HG03060 (cell line): ENCODE measurements around the gene LRRK2.

Experiments used
- ATAC-seq: cut with Tn5 transposase; IDR thresholded peaks from one replicate; pipeline ENCODE4 v1.9.1; 2021; ENCODE audit warnings: low read depth, moderate number of reproducible peaks; ENCODE audit not compliant: unreplicated experiment

Gene LRRK2

DNA sequence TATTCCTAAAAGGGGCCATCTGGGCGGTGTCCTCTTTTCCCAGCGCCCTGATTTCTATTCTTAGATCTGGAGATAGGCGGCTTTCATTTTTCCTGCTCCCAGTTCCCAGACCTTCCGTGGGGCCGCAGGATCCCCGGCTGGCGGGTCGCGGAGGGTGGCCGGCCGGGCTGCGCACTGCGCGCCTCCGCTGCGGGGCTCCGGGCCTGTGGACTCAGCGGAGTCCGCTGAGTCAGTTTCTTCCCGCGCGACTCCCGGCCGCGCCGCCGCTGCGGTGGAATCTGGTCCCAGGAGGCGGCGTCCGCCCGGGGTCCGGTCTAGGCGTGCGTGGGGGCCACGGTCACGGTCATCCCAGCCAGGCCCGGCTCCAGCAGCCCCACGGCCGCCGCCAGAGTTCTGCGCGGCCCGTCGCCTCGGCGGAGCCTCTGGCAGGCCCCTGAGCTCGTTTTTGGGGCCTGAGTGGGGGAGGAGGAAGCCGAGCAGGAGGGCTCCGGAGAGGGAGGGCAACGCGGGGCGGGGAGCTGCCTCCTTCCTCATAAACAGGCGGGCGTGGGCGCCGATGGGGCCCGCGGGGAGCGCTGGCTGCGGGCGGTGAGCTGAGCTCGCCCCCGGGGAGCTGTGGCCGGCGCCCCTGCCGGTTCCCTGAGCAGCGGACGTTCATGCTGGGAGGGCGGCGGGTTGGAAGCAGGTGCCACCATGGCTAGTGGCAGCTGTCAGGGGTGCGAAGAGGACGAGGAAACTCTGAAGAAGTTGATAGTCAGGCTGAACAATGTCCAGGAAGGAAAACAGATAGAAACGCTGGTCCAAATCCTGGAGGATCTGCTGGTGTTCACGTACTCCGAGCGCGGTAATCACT lies at the start of gene LRRK2:
Gene LRRK2, plus strand, starts transcription at position 559 of the 853 bp plus-strand sequence. Its CDS starts 135 bp downstream, at position 694.
- ATAC-seq, result peak; percentile 24

DNA sequence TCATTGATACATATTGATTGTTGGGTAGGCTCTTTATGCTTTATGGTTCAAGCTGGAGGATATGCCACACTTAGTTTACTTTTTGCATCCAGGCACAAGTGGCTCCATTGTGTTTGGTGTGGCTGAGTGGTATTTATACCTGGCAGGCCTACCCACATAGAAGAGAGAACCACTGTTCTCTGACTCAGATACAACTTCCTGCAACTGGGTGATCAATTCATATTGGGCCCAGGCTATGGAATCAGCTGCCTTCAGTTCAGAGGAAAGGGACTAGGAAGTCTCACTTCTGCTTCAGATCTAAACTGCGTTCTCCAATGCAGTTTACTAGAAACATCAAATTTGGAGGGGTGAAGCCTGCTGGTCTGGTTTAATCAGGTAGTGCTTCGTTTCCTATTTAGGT lies 49.8 kb upstream of the LRRK2 start:
- no peak for ATAC-seq

DNA sequence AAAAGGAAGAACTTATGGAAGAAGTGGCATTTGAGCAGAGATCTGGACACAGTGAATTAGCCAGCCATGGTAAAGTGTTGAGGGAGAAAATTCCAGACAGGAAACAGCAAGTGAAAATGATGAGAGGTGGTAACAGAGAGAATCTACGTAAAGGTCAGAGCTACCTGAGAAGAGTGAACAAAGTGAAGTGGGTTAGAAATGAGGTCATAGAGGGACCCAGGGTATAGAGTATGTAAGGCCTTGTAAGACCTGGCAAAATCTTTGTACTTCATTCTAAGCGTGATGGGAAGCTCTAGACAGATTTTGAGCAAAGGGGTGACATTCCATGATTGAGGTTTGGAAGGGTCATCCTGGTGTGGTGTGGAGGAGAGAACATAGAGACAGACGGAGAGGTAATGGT lies 49.3 kb upstream of the LRRK2 start:
- no peak for ATAC-seq

GRCh38 chr12:40178701-40179100 lies 46.1 kb upstream of the LRRK2 start:
- ATAC-seq, result no peak

DNA sequence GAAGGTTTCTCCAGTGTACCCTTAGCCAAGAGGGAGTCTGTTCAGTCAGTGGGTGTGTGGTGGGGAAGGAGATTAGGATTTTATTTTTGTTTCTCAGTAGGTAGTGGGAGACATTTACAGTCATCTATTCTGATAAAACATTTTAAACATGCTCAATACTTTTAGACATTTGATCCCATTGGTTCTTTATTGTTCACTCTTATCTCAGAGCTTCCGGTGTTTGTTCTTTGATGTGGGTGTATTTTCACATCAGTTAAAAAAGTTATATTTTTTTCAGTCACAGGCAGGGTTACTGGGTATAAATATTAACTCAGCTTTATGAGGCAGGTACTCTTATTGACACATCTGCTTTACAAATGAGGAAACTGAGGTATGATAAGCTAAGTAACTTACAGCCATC lies 43.3 kb upstream of the LRRK2 start:
- ATAC-seq, result no peak

GRCh38 chr12:40183715-40184114 lies 41.1 kb upstream of the LRRK2 start:
- ATAC-seq, result no peak

DNA sequence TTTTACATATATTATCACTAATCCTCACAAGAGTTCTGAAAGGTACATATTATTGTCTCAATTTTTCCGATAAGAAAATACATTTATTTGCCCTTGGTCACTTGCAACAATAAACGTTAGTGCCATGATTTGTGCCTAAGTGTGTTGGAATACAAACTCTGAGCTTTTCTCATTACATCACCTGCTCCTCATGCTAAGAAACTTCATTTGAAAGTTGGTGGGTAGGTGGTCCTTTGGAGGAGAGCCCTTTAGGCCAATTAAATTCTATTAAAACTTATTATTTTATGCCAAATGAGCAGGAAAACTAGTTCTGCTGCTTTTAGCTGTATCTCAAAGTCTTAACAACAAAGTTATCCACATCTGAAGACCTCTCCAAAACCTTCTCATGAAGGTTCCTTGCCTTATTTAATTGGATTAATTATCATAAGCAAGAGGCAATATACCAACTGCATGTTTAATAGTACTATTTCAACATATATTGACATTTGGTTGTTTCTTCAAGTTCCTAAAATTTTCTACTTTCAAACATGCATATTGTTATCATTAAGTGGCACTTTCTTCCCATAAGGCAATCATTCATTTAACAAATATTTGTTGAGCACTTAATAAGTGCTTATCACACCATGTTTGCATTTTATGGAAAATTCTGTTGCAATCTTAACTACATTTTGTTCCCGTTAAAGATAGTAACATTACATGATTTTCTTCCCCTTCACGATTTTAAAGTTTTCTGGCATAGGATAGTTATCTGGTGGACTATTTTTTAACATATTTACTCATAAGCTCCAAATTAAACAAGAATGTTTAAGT lies 40.1 kb upstream of the LRRK2 start:
- no peak for ATAC-seq

DNA sequence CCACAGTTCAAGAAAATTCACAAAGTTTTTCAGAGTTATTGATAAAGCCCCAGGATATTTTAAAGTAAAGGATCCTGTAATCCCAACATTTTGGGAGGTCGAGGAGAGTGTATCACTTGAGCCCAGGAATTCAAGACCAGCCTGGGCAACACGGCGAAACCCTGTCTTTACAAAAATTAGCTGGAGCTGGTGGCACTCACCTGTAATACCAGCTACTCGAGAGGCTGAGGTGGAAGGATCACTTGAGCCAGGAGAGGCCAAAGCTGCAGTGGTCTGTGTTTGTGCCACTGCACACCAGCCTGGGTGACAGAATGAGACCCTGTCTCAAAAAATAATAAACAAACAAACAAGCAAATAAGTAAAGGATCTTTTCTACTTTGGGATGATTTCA lies 39.5 kb upstream of the LRRK2 start:
- no peak for ATAC-seq

GRCh38 chr12:40188558-40189320 lies 36.1 kb upstream of the LRRK2 start:
- no peak for ATAC-seq

GRCh38 chr12:40192704-40193255 lies 32.0 kb upstream of the LRRK2 start:
- peak; percentile 98 for ATAC-seq

DNA sequence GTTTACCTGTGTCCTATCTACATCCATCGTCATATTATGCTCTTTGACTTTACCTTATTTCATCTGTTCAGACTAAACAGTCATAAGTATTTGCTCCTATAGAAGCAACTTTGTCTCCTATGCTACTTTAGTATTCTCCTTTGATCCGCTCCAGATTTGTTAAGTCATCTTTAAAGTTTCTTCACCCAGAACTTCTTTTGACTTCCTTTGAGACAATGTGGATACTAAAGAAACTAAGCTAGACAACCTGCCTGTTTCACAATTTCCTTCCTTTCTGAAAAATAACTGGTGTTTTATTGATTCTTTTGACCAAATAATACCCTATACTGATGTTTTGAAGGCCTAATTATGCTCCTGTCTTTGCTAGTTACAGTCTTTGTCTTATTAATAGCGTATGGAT lies 30.0 kb upstream of the LRRK2 start:
- no peak for ATAC-seq

GRCh38 chr12:40197590-40197989 lies 27.2 kb upstream of the LRRK2 start:
- ATAC-seq, result no peak

DNA sequence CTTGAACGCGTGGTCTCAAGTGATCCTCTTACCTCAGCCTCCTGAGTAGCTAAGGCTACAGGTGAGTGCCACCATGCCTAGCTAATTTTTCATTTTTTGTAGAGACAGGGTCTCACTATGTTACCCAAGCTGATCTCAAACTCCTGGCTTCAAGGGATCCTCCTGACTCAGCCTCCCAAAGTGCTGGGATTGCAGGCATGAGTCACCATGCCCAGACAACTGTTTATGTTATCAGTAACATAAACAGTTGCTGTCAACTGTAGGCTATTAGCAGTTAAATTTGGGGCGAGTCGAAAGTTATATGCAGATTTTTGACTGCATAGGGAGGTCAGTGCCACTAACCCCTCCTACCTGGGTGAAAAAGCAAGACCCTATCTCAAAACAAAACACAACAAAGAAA lies 26.2 kb upstream of the LRRK2 start:
- no peak for ATAC-seq

GRCh38 chr12:40202095-40203059 lies 22.4 kb upstream of the LRRK2 start:
- ATAC-seq, result peak; percentile 62

DNA sequence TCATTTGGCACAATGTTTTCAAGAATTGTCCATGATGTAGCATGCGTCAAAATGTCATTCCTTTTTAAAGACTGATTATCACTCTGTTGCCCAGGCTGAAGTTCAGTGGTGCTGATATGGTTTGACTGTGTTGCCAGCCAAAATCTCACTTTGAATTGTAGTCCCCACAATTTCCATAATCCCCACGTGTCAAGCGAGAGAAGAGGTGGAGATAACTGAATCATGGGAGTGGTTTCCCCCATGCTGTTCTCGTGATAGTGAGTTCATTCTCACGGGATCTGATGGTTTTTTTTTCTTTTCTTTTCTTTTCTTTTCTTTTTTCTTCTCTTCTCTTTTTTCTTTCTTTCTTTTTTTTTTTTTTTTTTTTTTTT lies 21.8 kb upstream of the LRRK2 start:
- no peak for ATAC-seq

- ATAC-seq, result no peak
Measured at GRCh38 chr12:40204337-40204736, 20.5 kb upstream of the LRRK2 start.

DNA sequence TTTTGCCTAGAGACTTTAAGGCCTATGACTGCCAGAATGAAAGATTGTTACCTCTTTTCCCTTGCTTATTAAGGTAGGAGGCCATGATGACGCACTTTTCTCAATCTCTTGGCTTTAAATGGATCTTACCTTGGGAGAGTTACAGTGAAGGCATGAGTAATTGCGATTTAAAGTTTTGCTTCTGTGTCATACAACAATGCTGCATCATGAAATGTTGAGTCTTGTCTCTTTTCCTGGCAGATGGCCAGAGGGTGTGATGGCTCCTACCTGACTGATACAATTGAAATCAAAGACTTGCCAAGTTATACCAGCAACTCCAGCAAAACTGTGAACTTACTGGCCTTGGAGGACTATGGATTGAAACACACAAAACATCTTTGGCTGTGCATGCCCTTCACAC lies 17.2 kb upstream of the LRRK2 start:
- no peak for ATAC-seq

DNA sequence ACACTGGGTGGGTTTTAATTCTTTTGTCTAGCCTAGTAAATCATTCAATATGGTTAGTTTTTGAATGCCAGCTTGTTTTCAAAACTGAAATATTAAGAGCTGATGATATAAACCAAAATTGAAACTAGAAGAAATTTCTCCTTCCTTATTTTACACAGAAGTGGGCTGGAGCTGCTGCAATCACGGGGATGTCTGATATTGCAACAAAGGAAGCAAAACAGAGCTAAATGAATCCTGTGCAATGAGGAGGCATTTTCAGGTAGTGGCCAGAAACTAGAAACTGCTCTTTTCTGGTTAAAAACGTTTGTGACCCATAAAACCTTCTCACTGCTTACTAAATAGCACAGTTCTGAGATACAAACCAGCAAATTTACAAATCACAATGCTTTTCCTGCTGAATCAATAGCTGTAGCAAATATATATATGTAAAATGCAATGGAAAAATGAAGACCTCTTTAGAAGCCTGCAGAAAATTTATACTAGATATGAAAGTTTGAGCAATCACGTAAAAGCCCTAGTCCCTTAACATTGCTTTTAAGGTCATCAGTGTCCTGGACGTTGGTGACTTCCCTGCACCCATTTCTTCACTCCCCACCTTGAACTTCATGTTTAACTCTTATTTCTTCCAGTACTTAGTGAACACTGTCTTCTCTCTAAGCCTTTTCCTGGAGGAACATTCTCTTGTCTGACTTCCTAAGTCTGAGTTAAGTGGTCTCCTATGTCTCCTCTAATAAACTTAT lies 15.9 kb upstream of the LRRK2 start:
- peak; percentile 93 for ATAC-seq

GRCh38 chr12:40209886-40210285 lies 14.9 kb upstream of the LRRK2 start:
- no peak for ATAC-seq
